ENCODE data around the gene C3orf18.

GRCh38 chr3:50567386-50568167 is at the start of gene C3orf18:
- TF ChIP-seq, protein P1, sequence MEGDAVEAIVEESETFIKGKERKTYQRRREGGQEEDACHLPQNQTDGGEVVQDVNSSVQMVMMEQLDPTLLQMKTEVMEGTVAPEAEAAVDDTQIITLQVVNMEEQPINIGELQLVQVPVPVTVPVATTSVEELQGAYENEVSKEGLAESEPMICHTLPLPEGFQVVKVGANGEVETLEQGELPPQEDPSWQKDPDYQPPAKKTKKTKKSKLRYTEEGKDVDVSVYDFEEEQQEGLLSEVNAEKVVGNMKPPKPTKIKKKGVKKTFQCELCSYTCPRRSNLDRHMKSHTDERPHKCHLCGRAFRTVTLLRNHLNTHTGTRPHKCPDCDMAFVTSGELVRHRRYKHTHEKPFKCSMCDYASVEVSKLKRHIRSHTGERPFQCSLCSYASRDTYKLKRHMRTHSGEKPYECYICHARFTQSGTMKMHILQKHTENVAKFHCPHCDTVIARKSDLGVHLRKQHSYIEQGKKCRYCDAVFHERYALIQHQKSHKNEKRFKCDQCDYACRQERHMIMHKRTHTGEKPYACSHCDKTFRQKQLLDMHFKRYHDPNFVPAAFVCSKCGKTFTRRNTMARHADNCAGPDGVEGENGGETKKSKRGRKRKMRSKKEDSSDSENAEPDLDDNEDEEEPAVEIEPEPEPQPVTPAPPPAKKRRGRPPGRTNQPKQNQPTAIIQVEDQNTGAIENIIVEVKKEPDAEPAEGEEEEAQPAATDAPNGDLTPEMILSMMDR (IDR thresholded peaks at IDR 0.05), result peak in 2 of 12 donors; percentile 7 to 16
- TF ChIP-seq POLR2A (IDR thresholded peaks at IDR 0.05), result peak in 1 of 2 donors; percentile 60

All from heart left ventricle (tissue), 13 donors.